HCT116 (cell line): ENCODE data around the gene ABCB1. TPM values are rescaled to one million over a fixed set of nuclear protein-coding genes. Genes with fewer than 3 reads are reported as not detected.

Experiments used
- ATAC-seq: fragments of 200-7000 bp; cut with Tn5 transposase; 2 replicates; pipeline ENCODE4 v1.9.1; 2020; ENCODE audit warnings: mild to moderate bottlenecking, moderate library complexity
- BruUV-seq: library from RNA; stranded (reverse); fragments of 400-500 nt; replicated peaks from 2 replicates; lab custom pipeline; 2021; lab: Mats Ljungman, UMichigan
- CTCF ChIA-PET: fragments of 300-600 bp; sonication (Branson Sonifier 250); formaldehyde crosslinking; loops from one replicate; lab custom pipeline; 2021; ENCODE audit warnings: antibody characterized with exemption; lab: Charles Lee
- POLR2A ChIA-PET: fragments of 300-600, 350-600 bp; sonication (Branson Sonifier 250); formaldehyde crosslinking; loops from one replicate; lab custom pipeline; 2021; ENCODE audit warnings: antibody characterized with exemption; lab: Charles Lee
- RAD21 ChIA-PET, 2 experiments: fragments of 300-600 bp; sonication (Branson Sonifier 250); formaldehyde crosslinking; loops; one replicate each; lab custom pipeline; 2023; ENCODE audit warnings: low total read pairs in 2 of 2; ENCODE audit not compliant: uncharacterized antibody in 2 of 2, unreplicated experiment in 2 of 2, low non-redundant PET in 1 of 2; lab: Charles Lee
- DNase-seq: peaks from one replicate; pipeline ENCODE4 v3.0.0-alpha.2; 2010; ENCODE audit warnings: low read depth, low spot score
- H2AFZ ChIP-seq: fragments of 200-600 bp; shearing (Covaris generic), sonication (generic); 2 replicates; pipeline ENCODE4 v1.6.1; 2017; ENCODE audit warnings: low read depth, mixed run types, mixed read lengths, antibody characterized with exemption, low read length; ENCODE audit not compliant: poor library complexity, severe bottlenecking
- H3K27ac ChIP-seq: 2 replicates; pipeline ENCODE4 v1.5.1; 2012; ENCODE audit warnings: low read depth, low read length
- H3K27me3 ChIP-seq: fragments of 200-600 bp; sonication (generic); 2 replicates; pipeline ENCODE4 v1.6.1; 2016; ENCODE audit warnings: mixed run types, low read length, mixed read lengths; ENCODE audit not compliant: insufficient read depth
- H3K36me3 ChIP-seq, 2 experiments: fragments of 200-500 bp in 1 of 2; fragments of 200-600 bp in 1 of 2; sonication (Bioruptor generic) in 1 of 2; sonication (generic) in 1 of 2; 2 replicates each; pipeline versions ENCODE4 v1.5.1 to v1.6.1; 2014 to 2016; ENCODE audit warnings: low read length in 2 of 2, inconsistent platforms in 1 of 2, mixed read lengths in 1 of 2, mixed run types in 1 of 2; ENCODE audit not compliant: insufficient read depth in 2 of 2, control insufficient read depth in 1 of 2
- H3K4me1 ChIP-seq, 2 experiments: fragments of 200-600 bp in 1 of 2; sonication (generic) in 1 of 2; 2 replicates each; pipeline versions ENCODE4 v1.5.1 to v1.6.1; 2012 to 2017; ENCODE audit warnings: low read length in 2 of 2, inconsistent platforms in 1 of 2, mild to moderate bottlenecking in 1 of 2, mixed read lengths in 1 of 2, mixed run types in 1 of 2, moderate library complexity in 1 of 2; ENCODE audit not compliant: insufficient read depth in 2 of 2, control insufficient read depth in 1 of 2
- H3K4me2 ChIP-seq: fragments of 200-600 bp; sonication (generic); 2 replicates; pipeline ENCODE4 v1.6.1; 2017; ENCODE audit warnings: mixed run types, low read length, mixed read lengths
- H3K4me3 ChIP-seq, 2 experiments: fragments of 200-600 bp in 1 of 2; sonication (generic) in 1 of 2; replicated peaks in 1 of 2; 2 replicates each; pipeline ENCODE4 v1.5.1; 2011 to 2016; ENCODE audit warnings: low read length in 2 of 2, control low read depth in 1 of 2, low read depth in 1 of 2, mild to moderate bottlenecking in 1 of 2, mixed read lengths in 1 of 2, mixed run types in 1 of 2
- H3K79me2 ChIP-seq: fragments of 200-600 bp; sonication (generic); 2 replicates; pipeline ENCODE4 v1.6.1; 2017; ENCODE audit warnings: mild to moderate bottlenecking, mixed run types, low read length, moderate library complexity, mixed read lengths; ENCODE audit not compliant: insufficient read depth
- H3K9ac ChIP-seq: fragments of 200-600 bp; sonication (generic); 2 replicates; pipeline ENCODE4 v1.6.1; 2016; ENCODE audit warnings: low read length, mixed read lengths
- H3K9me2 ChIP-seq: fragments of 200-600 bp; sonication (generic), shearing (Covaris generic); 2 replicates; pipeline ENCODE4 v1.6.1; 2017; ENCODE audit warnings: mixed run types, mild to moderate bottlenecking, moderate library complexity; ENCODE audit not compliant: insufficient read depth
- H3K9me3 ChIP-seq, 2 experiments: fragments of 200-500 bp in 1 of 2; fragments of 200-600 bp in 1 of 2; sonication (Bioruptor generic) in 1 of 2; sonication (generic) in 1 of 2; 2 replicates each; pipeline ENCODE4 v1.6.1; 2014 to 2017; ENCODE audit warnings: low read length in 2 of 2, mixed read lengths in 2 of 2, inconsistent platforms in 1 of 2, low read depth in 1 of 2, mild to moderate bottlenecking in 1 of 2, mixed run types in 1 of 2, moderate library complexity in 1 of 2; ENCODE audit not compliant: control insufficient read depth in 1 of 2, insufficient read depth in 1 of 2
- H4K20me1 ChIP-seq: fragments of 200-600 bp; sonication (generic), shearing (Covaris generic); 2 replicates; pipeline ENCODE4 v1.6.1; 2017; ENCODE audit warnings: mixed run types, mild to moderate bottlenecking, moderate library complexity; ENCODE audit not compliant: insufficient read depth
- CBX3 ChIP-seq: IDR thresholded peaks from 2 replicates; pipeline ENCODE4 v1.6.1; 2012; ENCODE audit warnings: low read depth
- CTCF ChIP-seq, 3 experiments: fragments of 200-600 bp in 1 of 3; sonication (generic) in 1 of 3; IDR thresholded peaks in 2 of 3; conservative IDR thresholded peaks in 1 of 3; 2 replicates each; pipeline ENCODE4 v1.5.1; 2012 to 2017; ENCODE audit warnings: low read depth in 2 of 3, low read length in 2 of 3, antibody characterized with exemption in 1 of 3, borderline replicate concordance in 1 of 3, control low read depth in 1 of 3, mild to moderate bottlenecking in 1 of 3, mixed read lengths in 1 of 3, mixed run types in 1 of 3, moderate library complexity in 1 of 3; ENCODE audit not compliant: insufficient read depth in 1 of 3
- EGR1 ChIP-seq: IDR thresholded peaks from 2 replicates; pipeline ENCODE4 v1.6.1; 2012; ENCODE audit warnings: low read depth
- ELF1 ChIP-seq: IDR thresholded peaks from 2 replicates; pipeline ENCODE4 v1.6.1; 2012; ENCODE audit warnings: low read depth, borderline replicate concordance
- EZH2 ChIP-seq: fragments of 200-600 bp; sonication (generic); IDR thresholded peaks from 2 replicates; pipeline ENCODE4 v1.6.1; 2017; ENCODE audit warnings: antibody characterized with exemption, mixed run types
- EZH2phosphoT487 ChIP-seq: fragments of 200-600 bp; IDR thresholded peaks from 2 replicates; pipeline ENCODE4 v1.6.1; 2018; ENCODE audit warnings: antibody characterized with exemption, borderline replicate concordance
- FOSL1 ChIP-seq: IDR thresholded peaks from 2 replicates; pipeline ENCODE4 v1.6.1; 2012; ENCODE audit warnings: low read depth
- JUND ChIP-seq: IDR thresholded peaks from 2 replicates; pipeline ENCODE4 v1.6.1; 2012
- POLR2A ChIP-seq: IDR thresholded peaks from 2 replicates; pipeline ENCODE4 v1.7.0; 2011; ENCODE audit warnings: borderline replicate concordance; ENCODE audit not compliant: insufficient read depth, insufficient read length; ENCODE audit errors: extremely low read depth
- RAD21 ChIP-seq: IDR thresholded peaks from 2 replicates; pipeline ENCODE4 v1.6.1; 2012; ENCODE audit warnings: low read depth, mild to moderate bottlenecking
- SIN3A ChIP-seq: IDR thresholded peaks from 2 replicates; pipeline ENCODE4 v1.6.1; 2012; ENCODE audit warnings: low read depth
- SRF ChIP-seq: IDR thresholded peaks from 2 replicates; pipeline ENCODE4 v1.6.1; 2012; ENCODE audit warnings: low read depth
- ZBTB33 ChIP-seq: IDR thresholded peaks from 2 replicates; pipeline ENCODE4 v1.6.1; 2011; ENCODE audit warnings: mild to moderate bottlenecking, low read length, moderate library complexity; ENCODE audit not compliant: insufficient replicate concordance; ENCODE audit errors: extremely low read depth
- ZFX ChIP-seq: fragments of 450-650 bp; IDR thresholded peaks from 2 replicates; pipeline ENCODE4 v1.6.1; 2017
- ZNF274 ChIP-seq: fragments of 200-500 bp; sonication (Bioruptor generic); IDR thresholded peaks from 2 replicates; pipeline ENCODE4 v1.6.1; 2014; ENCODE audit warnings: mild to moderate bottlenecking, low read depth, low read length, inconsistent platforms
- intact Hi-C: fragments of 100-400 bp; cut with micrococcal nuclease; formaldehyde crosslinking; loops from 2 replicates; pipeline ENCODE4 v1.10.0; 2022
- total RNA-seq: library from RNA; stranded (reverse); gene quantifications from one replicate; pipeline ENCODE4 v1.2.1, GENCODE V29; 2021; ENCODE audit not compliant: unreplicated experiment

ABCB1 gene
- total RNA-seq, 1 experiment from 2014 or later: 1.8 TPM

- Histone ChIP-seq H3K9me3 (no peaks in the 10 kb centered on the region), H3K27ac (no peak overlapping the region), H2AFZ (no peak overlapping the region), H4K20me1 (no peaks in the 10 kb centered on the region), H3K79me2 (no peaks in the 10 kb centered on the region), H3K9me2 (no peaks in the 10 kb centered on the region), H3K9ac (no peak overlapping the region), H3K27me3 (no peaks in the 10 kb centered on the region), H3K4me1 (no peaks in the 10 kb centered on the region)
- no peak for DNase-seq
- no TSS peak for BruUV-seq
- POLR2A ChIA-PET: no interaction called here
- RAD21 ChIA-PET: no interaction called here
- CTCF ChIA-PET: interaction anchor here (1.0 kb wide), 1 partner anchor 11 kb away, joined by 3 read pairs; no protein-coding TSS in a partner anchor
- TF ChIP-seq POLR2A (no peak), SIN3A (no peak), SRF (no peak), EGR1 (no peak), ZFX (no peak), RAD21 (no peak), JUND (no peak), ZNF274 (no peak), CBX3 (no peak), CTCF (IDR thresholded peaks at IDR 0.05 in 2 of 3, conservative IDR thresholded peaks at IDR 0.05 in 1 of 3; ENCODE audit: borderline replicate concordance in 1 of 3, insufficient read depth in 1 of 3, low read depth in 2 of 3, low read length in 2 of 3) (no peak)
- TF ChIP-seq, all 23 proteins: peak for 0
- intact Hi-C loops: no loop called here
- Histone ChIP-seq H3K4me2 (no peak overlapping the region), H3K36me3 (no peaks in the 10 kb centered on the region), H3K4me3 (no peak overlapping the region)
- no peak for ATAC-seq
Measured at GRCh38 chr7:87494454-87494853, 106.2 kb downstream of the ABCB1 start.

GRCh38 chr7:87483131-87483530, 117.6 kb downstream of the ABCB1 start:
- no peak overlapping the region for H3K4me2 ChIP-seq
- TF ChIP-seq FOSL1: no peak
- no peak for TF ChIP-seq JUND
- TF ChIP-seq EZH2phosphoT487: no peak
- TF ChIP-seq CBX3: no peak
- no peak for TF ChIP-seq ZFX
- TF ChIP-seq EZH2: no peak
- no peak for TF ChIP-seq ZBTB33
- TF ChIP-seq CTCF (IDR thresholded peaks at IDR 0.05 in 2 of 3, conservative IDR thresholded peaks at IDR 0.05 in 1 of 3; ENCODE audit: borderline replicate concordance in 1 of 3, insufficient read depth in 1 of 3, low read depth in 2 of 3, low read length in 2 of 3): no peak
- TF ChIP-seq ELF1: no peak
- no peak for TF ChIP-seq ZNF274
- TF ChIP-seq SIN3A: no peak

More at GRCh38 chr7:87483131-87483530, 117.6 kb downstream of the ABCB1 start:
- H3K4me3 ChIP-seq: no peak overlapping the region
- ChIA-PET CTCF (no interaction called here), POLR2A (no interaction called here), RAD21 (no interaction called here)
- no peak for DNase-seq
- no peak overlapping the region for H2AFZ ChIP-seq
- no peak for ATAC-seq
- H3K36me3 ChIP-seq: no peaks in the 10 kb centered on the region
- H3K9me2 ChIP-seq: no peaks in the 10 kb centered on the region
- BruUV-seq: no TSS peak
- intact Hi-C loops: no loop called here
- no peaks in the 10 kb centered on the region for H3K27me3 ChIP-seq
- H3K9ac ChIP-seq: no peak overlapping the region
- no peaks in the 10 kb centered on the region for H4K20me1 ChIP-seq
- H3K79me2 ChIP-seq: no peaks in the 10 kb centered on the region
- no peaks in the 10 kb centered on the region for H3K4me1 ChIP-seq
- no peaks in the 10 kb centered on the region for H3K9me3 ChIP-seq
- H3K27ac ChIP-seq: no peak overlapping the region
